Rectal smooth muscle tissue (tissue), 1 donor: ENCODE results near the gene CARD14.
"Not testable (repeated sequence)": the region's sequence is repeated elsewhere in the genome, so short reads cannot be mapped to it uniquely, and the experiment has no call there.

ENCODE experiments used
- H3K27ac ChIP-seq: one replicate; pipeline ENCODE4 v1.7.0; 2013; ENCODE audit warnings: low read depth, low read length, inconsistent platforms
- H3K27me3 ChIP-seq: one replicate; pipeline ENCODE4 v1.7.0; 2013; ENCODE audit warnings: low read length; ENCODE audit not compliant: control insufficient read depth, insufficient read depth
- H3K36me3 ChIP-seq: one replicate; pipeline ENCODE4 v1.7.0; 2013; ENCODE audit warnings: low read length; ENCODE audit not compliant: control insufficient read depth, insufficient read depth
- H3K4me1 ChIP-seq: one replicate; pipeline ENCODE4 v1.7.0; 2013; ENCODE audit warnings: low read length; ENCODE audit not compliant: control insufficient read depth, insufficient read depth
- H3K4me3 ChIP-seq: one replicate; pipeline ENCODE4 v1.7.0; 2013; ENCODE audit warnings: low read length
- H3K9ac ChIP-seq: one replicate; pipeline ENCODE4 v1.7.0; 2013; ENCODE audit warnings: low read length

CARD14 gene

GRCh38 chr17:80246726-80247125 is 76.9 kb downstream of the CARD14 start:
- no peak overlapping the region for H3K4me3 ChIP-seq
- no peaks in the 10 kb centered on the region for H3K27me3 ChIP-seq
- no peak overlapping the region for H3K9ac ChIP-seq
- H3K4me1 ChIP-seq = no peaks in the 10 kb centered on the region
- H3K27ac ChIP-seq = no peak overlapping the region
- H3K36me3 ChIP-seq = peaks cover 16% of the 10 kb centered on the region

GRCh38 chr17:80247561-80247960 is 77.7 kb downstream of the CARD14 start:
- no peaks in the 10 kb centered on the region for H3K4me1 ChIP-seq
- H3K36me3 ChIP-seq = peaks cover 13% of the 10 kb centered on the region
- H3K27ac ChIP-seq = no peak overlapping the region
- H3K4me3 ChIP-seq = no peak overlapping the region
- no peak overlapping the region for H3K9ac ChIP-seq
- no peaks in the 10 kb centered on the region for H3K27me3 ChIP-seq

GRCh38 chr17:80248001-80248893 is 78.4 kb downstream of the CARD14 start:
- no peak overlapping the region for H3K27ac ChIP-seq
- no peaks in the 10 kb centered on the region for H3K27me3 ChIP-seq
- peaks cover 13% of the 10 kb centered on the region for H3K36me3 ChIP-seq
- no peak overlapping the region for H3K4me3 ChIP-seq
- H3K9ac ChIP-seq = no peak overlapping the region
- H3K4me1 ChIP-seq = no peaks in the 10 kb centered on the region

- no peak overlapping the region for H3K9ac ChIP-seq
- peaks cover 8% of the 10 kb centered on the region for H3K36me3 ChIP-seq
- no peaks in the 10 kb centered on the region for H3K27me3 ChIP-seq
- no peak overlapping the region for H3K27ac ChIP-seq
- no peak overlapping the region for H3K4me3 ChIP-seq
- H3K4me1 ChIP-seq = no peaks in the 10 kb centered on the region
Observed at GRCh38 chr17:80248894-80249710, 79.3 kb downstream of the CARD14 start.

- Histone ChIP-seq H3K4me1 (no peaks in the 10 kb centered on the region), H3K9ac (no peak overlapping the region), H3K36me3 (no peaks in the 10 kb centered on the region), H3K4me3 (no peak overlapping the region), H3K27me3 (no peaks in the 10 kb centered on the region), H3K27ac (no peak overlapping the region)
Observed at GRCh38 chr17:80251966-80252365, 82.1 kb downstream of the CARD14 start.

GRCh38 chr17:80252871-80253270 is 83.0 kb downstream of the CARD14 start:
- Histone ChIP-seq H3K27ac (no peak overlapping the region), H3K4me3 (no peak overlapping the region), H3K27me3 (no peaks in the 10 kb centered on the region), H3K36me3 (no peaks in the 10 kb centered on the region), H3K4me1 (no peaks in the 10 kb centered on the region), H3K9ac (no peak overlapping the region)

GRCh38 chr17:80253631-80254395 is 84.0 kb downstream of the CARD14 start:
- H3K4me1 ChIP-seq = no peaks in the 10 kb centered on the region
- H3K27ac ChIP-seq = no peak overlapping the region
- H3K36me3 ChIP-seq = no peaks in the 10 kb centered on the region
- H3K9ac ChIP-seq = no peak overlapping the region
- H3K27me3 ChIP-seq = no peaks in the 10 kb centered on the region
- no peak overlapping the region for H3K4me3 ChIP-seq

GRCh38 chr17:80254396-80255251 is 84.8 kb downstream of the CARD14 start:
- Histone ChIP-seq H3K9ac (no peak overlapping the region), H3K4me3 (no peak overlapping the region), H3K36me3 (no peaks in the 10 kb centered on the region), H3K4me1 (no peaks in the 10 kb centered on the region), H3K27ac (peak overlapping the region; percentile 17), H3K27me3 (no peaks in the 10 kb centered on the region)

GRCh38 chr17:80256034-80256350 is 86.2 kb downstream of the CARD14 start:
- Histone ChIP-seq H3K9ac (no peak overlapping the region), H3K36me3 (no peaks in the 10 kb centered on the region), H3K4me3 (no peak overlapping the region), H3K27ac (no peak overlapping the region), H3K27me3 (no peaks in the 10 kb centered on the region), H3K4me1 (no peaks in the 10 kb centered on the region)

- H3K27ac ChIP-seq = no peak overlapping the region
- H3K27me3 ChIP-seq = no peaks in the 10 kb centered on the region
- H3K4me1 ChIP-seq = peaks cover 8% of the 10 kb centered on the region
- H3K36me3 ChIP-seq = no peaks in the 10 kb centered on the region
- H3K9ac ChIP-seq = no peak overlapping the region
- H3K4me3 ChIP-seq = no peak overlapping the region
Observed at GRCh38 chr17:80257716-80258213, 87.9 kb downstream of the CARD14 start.

GRCh38 chr17:80258296-80258695 is 88.5 kb downstream of the CARD14 start:
- not testable (repeated sequence) for H3K4me3 ChIP-seq, H3K9ac ChIP-seq, H3K36me3 ChIP-seq, H3K27me3 ChIP-seq, H3K27ac ChIP-seq
- H3K4me1 ChIP-seq = peaks cover 12% of the 10 kb centered on the region
